IMR-90 (cell line): Measurements from ENCODE around the gene SV2C. TPM values are rescaled to one million over a fixed set of nuclear protein-coding genes. Genes with fewer than 3 reads are reported as not detected.

ENCODE experiments used
- ATAC-seq: fragments of 200-7000 bp; cut with Tn5 transposase; 2 replicates; pipeline ENCODE4 v1.9.1; 2020; ENCODE audit warnings: low read depth, mild to moderate bottlenecking, moderate library complexity
- BruUV-seq: library from RNA; stranded (reverse); fragments of 400-500 nt; replicated peaks from 2 replicates; lab custom pipeline; 2021; lab: Mats Ljungman, UMichigan
- CTCF ChIA-PET: fragments of 300-600 bp; formaldehyde crosslinking; extraction: SDS; loops from one replicate; lab custom pipeline; 2021; ENCODE audit warnings: antibody characterized with exemption; lab: Yijun Ruan, JAX
- POLR2A ChIA-PET: fragments of 300-600 bp; sonication (Branson Sonifier 250); formaldehyde crosslinking; loops from one replicate; lab custom pipeline; 2022; ENCODE audit warnings: antibody characterized with exemption; ENCODE audit not compliant: unreplicated experiment; lab: Charles Lee
- DNase-seq: peaks from one replicate; pipeline ENCODE4 v3.0.0; 2013
- H2AFZ ChIP-seq: replicated peaks from 2 replicates; pipeline ENCODE3; 2013; ENCODE audit warnings: low read length, mild to moderate bottlenecking; ENCODE audit not compliant: poor library complexity
- H2AK5ac ChIP-seq: 2 replicates; pipeline ENCODE4 v1.6.1; 2013; ENCODE audit warnings: low read depth, low read length, inconsistent platforms
- H2AK9ac ChIP-seq: replicated peaks from 2 replicates; pipeline ENCODE3; 2013; ENCODE audit warnings: mild to moderate bottlenecking, low read depth, low read length, moderate library complexity; ENCODE audit not compliant: poor library complexity
- H2BK120ac ChIP-seq: 2 replicates; pipeline ENCODE4 v1.6.1; 2013; ENCODE audit warnings: low read depth, low read length, inconsistent platforms
- H2BK15ac ChIP-seq: 3 replicates; pipeline ENCODE4 v1.6.1; 2013; ENCODE audit warnings: low read depth, low read length, inconsistent platforms
- H2BK20ac ChIP-seq: 2 replicates; pipeline ENCODE4 v1.6.1; 2013; ENCODE audit warnings: low read depth, mild to moderate bottlenecking, inconsistent platforms, low read length, moderate library complexity
- H2BK5ac ChIP-seq: 2 replicates; pipeline ENCODE4 v1.6.1; 2013; ENCODE audit warnings: mild to moderate bottlenecking, low read depth, low read length, inconsistent platforms; ENCODE audit not compliant: poor library complexity, severe bottlenecking
- H3K14ac ChIP-seq: replicated peaks from 2 replicates; pipeline ENCODE4 v1.6.1; 2013; ENCODE audit warnings: low read depth, low read length, inconsistent platforms
- H3K18ac ChIP-seq: 2 replicates; pipeline ENCODE4 v1.6.1; 2013; ENCODE audit warnings: low read depth, low read length, control low read depth
- H3K23ac ChIP-seq: 2 replicates; pipeline ENCODE4 v1.6.1; 2013; ENCODE audit warnings: low read depth, low read length, inconsistent platforms
- H3K27ac ChIP-seq: 2 replicates; pipeline ENCODE4 v1.5.1; 2013; ENCODE audit warnings: mild to moderate bottlenecking, control low read depth, low read length; ENCODE audit not compliant: insufficient read depth
- H3K27me3 ChIP-seq: 2 replicates; pipeline ENCODE4 v1.6.1; 2013; ENCODE audit warnings: low read length; ENCODE audit not compliant: control insufficient read depth, insufficient read depth
- H3K36me3 ChIP-seq: 2 replicates; pipeline ENCODE4 v1.6.1; 2013; ENCODE audit warnings: low read length, mixed read lengths; ENCODE audit not compliant: control insufficient read depth, insufficient read depth
- H3K4ac ChIP-seq: 2 replicates; pipeline ENCODE4 v1.6.1; 2013; ENCODE audit warnings: low read depth, low read length, inconsistent platforms
- H3K4me1 ChIP-seq: 2 replicates; pipeline ENCODE4 v1.6.1; 2013; ENCODE audit warnings: low read length, mixed read lengths; ENCODE audit not compliant: control insufficient read depth, insufficient read depth
- H3K4me2 ChIP-seq: 2 replicates; pipeline ENCODE4 v1.6.1; 2013; ENCODE audit warnings: low read depth, mild to moderate bottlenecking, control low read depth, low read length, moderate library complexity
- H3K4me3 ChIP-seq: 2 replicates; pipeline ENCODE4 v1.5.1; 2013; ENCODE audit warnings: low read depth, mild to moderate bottlenecking, control low read depth, low read length, moderate library complexity; ENCODE audit not compliant: insufficient read depth
- H3K56ac ChIP-seq: 2 replicates; pipeline ENCODE4 v1.6.1; 2013; ENCODE audit warnings: low read length, inconsistent platforms; ENCODE audit not compliant: insufficient read depth; ENCODE audit errors: extremely low read depth
- H3K79me1 ChIP-seq, 2 experiments: 2 replicates each; pipeline ENCODE4 v1.6.1; 2013; ENCODE audit warnings: low read length in 2 of 2, inconsistent platforms in 1 of 2, low read depth in 1 of 2
- H3K9ac ChIP-seq: 2 replicates; pipeline ENCODE4 v1.6.1; 2013; ENCODE audit warnings: low read depth, low read length, control low read depth
- H3K9me1 ChIP-seq: 2 replicates; pipeline ENCODE4 v1.6.1; 2013; ENCODE audit warnings: low read length, inconsistent platforms; ENCODE audit not compliant: insufficient read depth
- H3K9me3 ChIP-seq: 2 replicates; pipeline ENCODE4 v1.6.1; 2013; ENCODE audit warnings: low read length; ENCODE audit not compliant: control insufficient read depth, insufficient read depth
- H4K20me1 ChIP-seq: 2 replicates; pipeline ENCODE4 v1.6.1; 2013; ENCODE audit warnings: low read length, inconsistent platforms; ENCODE audit not compliant: insufficient read depth
- H4K5ac ChIP-seq: 2 replicates; pipeline ENCODE4 v1.6.1; 2013; ENCODE audit warnings: mild to moderate bottlenecking, low read depth, low read length, control low read depth
- H4K8ac ChIP-seq, 2 experiments: 2 replicates each; pipeline ENCODE4 v1.6.1; 2013; ENCODE audit warnings: low read depth in 2 of 2, low read length in 2 of 2, control low read depth in 1 of 2, inconsistent platforms in 1 of 2
- H4K91ac ChIP-seq: 2 replicates; pipeline ENCODE4 v1.6.1; 2013; ENCODE audit warnings: low read depth, low read length, inconsistent platforms; ENCODE audit not compliant: insufficient read depth
- BHLHE40 ChIP-seq: fragments of 150-350 bp; IDR thresholded peaks from 2 replicates; pipeline ENCODE4 v1.6.1; 2016; ENCODE audit warnings: mild to moderate bottlenecking, low read depth, low read length
- CEBPB ChIP-seq: IDR thresholded peaks from 2 replicates; pipeline ENCODE4 v1.6.1; 2012; ENCODE audit warnings: low read depth, low read length, improper control_type of control experiment
- CHD1 ChIP-seq: IDR thresholded peaks from 2 replicates; pipeline ENCODE4 v1.6.1; 2012; ENCODE audit warnings: low read depth, low read length, improper control_type of control experiment
- ELK1 ChIP-seq: fragments of 150-350 bp; IDR thresholded peaks from 2 replicates; pipeline ENCODE4 v1.6.1; 2016; ENCODE audit warnings: low read depth, mild to moderate bottlenecking, low read length, moderate library complexity, borderline replicate concordance
- FOS ChIP-seq: fragments of 150-350 bp; IDR thresholded peaks from 2 replicates; pipeline ENCODE4 v1.6.1; 2016; ENCODE audit warnings: low read depth, low read length
- MAFK ChIP-seq: IDR thresholded peaks from 2 replicates; pipeline ENCODE4 v1.6.1; 2012; ENCODE audit warnings: low read depth, low read length, improper control_type of control experiment
- MAZ ChIP-seq: IDR thresholded peaks from 2 replicates; pipeline ENCODE4 v1.6.1; 2012; ENCODE audit warnings: low read depth, mild to moderate bottlenecking, low read length, improper control_type of control experiment, moderate library complexity, borderline replicate concordance
- MXI1 ChIP-seq: IDR thresholded peaks from 2 replicates; pipeline ENCODE4 v1.6.1; 2012; ENCODE audit warnings: low read depth, mild to moderate bottlenecking, low read length, moderate library complexity, borderline replicate concordance
- NFE2L2 ChIP-seq: fragments of 150-350 bp; IDR thresholded peaks from 2 replicates; pipeline ENCODE4 v1.6.1; 2016; ENCODE audit warnings: low read depth, mild to moderate bottlenecking, low read length
- POLR2A ChIP-seq: IDR thresholded peaks from 2 replicates; pipeline ENCODE4 v1.6.1; 2012; ENCODE audit warnings: mild to moderate bottlenecking, low read depth, low read length
- RAD21 ChIP-seq: IDR thresholded peaks from 2 replicates; pipeline ENCODE4 v1.6.1; 2012; ENCODE audit warnings: low read length, improper control_type of control experiment
- RCOR1 ChIP-seq: IDR thresholded peaks from 2 replicates; pipeline ENCODE4 v1.6.1; 2012; ENCODE audit warnings: mild to moderate bottlenecking, low read length, improper control_type of control experiment; ENCODE audit not compliant: insufficient replicate concordance
- RFX5 ChIP-seq: IDR thresholded peaks from 2 replicates; pipeline ENCODE4 v1.8.0; 2012; ENCODE audit warnings: low read depth, mild to moderate bottlenecking, low read length, moderate library complexity
- SMC3 ChIP-seq: fragments of 150-350 bp; IDR thresholded peaks from 2 replicates; pipeline ENCODE4 v1.6.1; 2016; ENCODE audit warnings: low read depth, mild to moderate bottlenecking, antibody characterized with exemption, low read length, moderate library complexity
- WGBS, 2 experiments: methylation state at CpG; one replicate each; pipeline versions ENCODE4 v1.1.5 to v1.1.7; 2013; ENCODE audit warnings: missing lambda C conversion rate in 2 of 2; ENCODE audit not compliant: insufficient read length in 1 of 2; ENCODE audit errors: extremely low coverage in 2 of 2; 5-methylcytosine and 5-hydroxymethylcytosine counted together
- dilution Hi-C: fragments of 300-500 bp; cut with HindIII; formaldehyde crosslinking; loops from one replicate; pipeline ENCODE4 v1.14.3; 2018; ENCODE audit warnings: low sequenced_read_pairs; ENCODE audit not compliant: unreplicated experiment
- in situ Hi-C: fragments of 300-500 bp; cut with MboI; formaldehyde crosslinking; loops from 3 replicates; pipeline ENCODE4 v1.14.3; 2019; ENCODE audit warnings: low sequenced_read_pairs, inconsistent platforms, mixed read lengths
- intact Hi-C: fragments of 100-400 bp; cut with micrococcal nuclease; formaldehyde crosslinking; loops from 2 replicates; pipeline ENCODE4 v1.10.0; 2022
- polyA plus RNA-seq, 3 experiments: library from polyadenylated mRNA; depleted of rRNA; stranded (reverse); fragments of >200 nt; gene quantifications; 2 replicates each; pipeline ENCODE4 v1.2.3, GENCODE V29; 2012; ENCODE audit warnings: low replicate concordance in 1 of 3
- total RNA-seq: library from RNA; depleted of rRNA; stranded (reverse); fragments of >200 nt; gene quantifications from 2 replicates; pipeline ENCODE4 v1.2.3, GENCODE V29; 2012
- TF ChIP-seq, protein P1 (sequence below): fragments of 150-350 bp; IDR thresholded peaks from 2 replicates; pipeline ENCODE4 v1.6.1; 2017; ENCODE audit warnings: mild to moderate bottlenecking, antibody characterized with exemption, low read length, low read depth
- TF ChIP-seq, protein P2 (sequence below): conservative IDR thresholded peaks from 2 replicates; pipeline ENCODE4 v1.5.1; 2012; ENCODE audit warnings: mild to moderate bottlenecking, low read depth, low read length, improper control_type of control experiment

SV2C gene
- total and polyA plus RNA-seq, 2 of the 4 experiments (the other 2 are of a cell fraction) = not detected

GRCh38 chr5:76099286-76099702 lies 16.1 kb downstream of the SV2C start:
- ChIA-PET POLR2A (no interaction called here), CTCF (interaction anchor here (1.0 kb wide), 1 partner anchor 11 kb away, joined by 3 read pairs; no protein-coding TSS in a partner anchor)
- no peak for TF ChIP-seq MXI1
- TF ChIP-seq FOS = no peak
- TF ChIP-seq NFE2L2 = no peak
- no peak for TF ChIP-seq MAZ
- TF ChIP-seq, protein P1, sequence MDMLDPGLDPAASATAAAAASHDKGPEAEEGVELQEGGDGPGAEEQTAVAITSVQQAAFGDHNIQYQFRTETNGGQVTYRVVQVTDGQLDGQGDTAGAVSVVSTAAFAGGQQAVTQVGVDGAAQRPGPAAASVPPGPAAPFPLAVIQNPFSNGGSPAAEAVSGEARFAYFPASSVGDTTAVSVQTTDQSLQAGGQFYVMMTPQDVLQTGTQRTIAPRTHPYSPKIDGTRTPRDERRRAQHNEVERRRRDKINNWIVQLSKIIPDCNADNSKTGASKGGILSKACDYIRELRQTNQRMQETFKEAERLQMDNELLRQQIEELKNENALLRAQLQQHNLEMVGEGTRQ = no peak
- TF ChIP-seq BHLHE40 = no peak
- no peak for TF ChIP-seq SMC3
- TF ChIP-seq CHD1 = no peak
- TF ChIP-seq CEBPB = no peak
- TF ChIP-seq RCOR1 = no peak
- no peak for TF ChIP-seq POLR2A
- no peak for TF ChIP-seq RAD21
- TF ChIP-seq, protein P2, sequence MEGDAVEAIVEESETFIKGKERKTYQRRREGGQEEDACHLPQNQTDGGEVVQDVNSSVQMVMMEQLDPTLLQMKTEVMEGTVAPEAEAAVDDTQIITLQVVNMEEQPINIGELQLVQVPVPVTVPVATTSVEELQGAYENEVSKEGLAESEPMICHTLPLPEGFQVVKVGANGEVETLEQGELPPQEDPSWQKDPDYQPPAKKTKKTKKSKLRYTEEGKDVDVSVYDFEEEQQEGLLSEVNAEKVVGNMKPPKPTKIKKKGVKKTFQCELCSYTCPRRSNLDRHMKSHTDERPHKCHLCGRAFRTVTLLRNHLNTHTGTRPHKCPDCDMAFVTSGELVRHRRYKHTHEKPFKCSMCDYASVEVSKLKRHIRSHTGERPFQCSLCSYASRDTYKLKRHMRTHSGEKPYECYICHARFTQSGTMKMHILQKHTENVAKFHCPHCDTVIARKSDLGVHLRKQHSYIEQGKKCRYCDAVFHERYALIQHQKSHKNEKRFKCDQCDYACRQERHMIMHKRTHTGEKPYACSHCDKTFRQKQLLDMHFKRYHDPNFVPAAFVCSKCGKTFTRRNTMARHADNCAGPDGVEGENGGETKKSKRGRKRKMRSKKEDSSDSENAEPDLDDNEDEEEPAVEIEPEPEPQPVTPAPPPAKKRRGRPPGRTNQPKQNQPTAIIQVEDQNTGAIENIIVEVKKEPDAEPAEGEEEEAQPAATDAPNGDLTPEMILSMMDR = no peak
- no peak for TF ChIP-seq ELK1
- no peak for TF ChIP-seq MAFK
- TF ChIP-seq RFX5 = no peak
- no peak overlapping the region for H3K14ac ChIP-seq
- no peak overlapping the region for H3K27ac ChIP-seq
- no peak overlapping the region for H2AFZ ChIP-seq
- no peak overlapping the region for H4K5ac ChIP-seq
- H3K4me2 ChIP-seq = no peak overlapping the region
- dilution Hi-C loops = no loop called here
- no peaks in the 10 kb centered on the region for H3K79me1 ChIP-seq
- no peak overlapping the region for H2BK120ac ChIP-seq
- no peak overlapping the region for H3K23ac ChIP-seq
- no peak overlapping the region for H2BK20ac ChIP-seq
- no CpG with 5 or more reads among the region's 2 CpGs for WGBS, 2 experiments
- ATAC-seq (no peak), DNase-seq (no peak)
- H4K8ac ChIP-seq = no peak overlapping the region
- intact Hi-C loops = no loop called here
- no peaks in the 10 kb centered on the region for H3K36me3 ChIP-seq
- no peaks in the 10 kb centered on the region for H4K20me1 ChIP-seq
- no peak overlapping the region for H3K18ac ChIP-seq
- no peak overlapping the region for H4K91ac ChIP-seq
- H2AK9ac ChIP-seq = no peak overlapping the region
- H3K4ac ChIP-seq = no peak overlapping the region
- H2BK5ac ChIP-seq = no peak overlapping the region
- H3K9ac ChIP-seq = no peak overlapping the region
- no peak overlapping the region for H2BK15ac ChIP-seq
- BruUV-seq = no TSS peak
- H3K27me3 ChIP-seq = no peaks in the 10 kb centered on the region
- no peak overlapping the region for H3K56ac ChIP-seq
- H3K4me3 ChIP-seq = no peak overlapping the region
- in situ Hi-C loops = no loop called here
- H3K4me1 ChIP-seq = no peaks in the 10 kb centered on the region
- no peak overlapping the region for H2AK5ac ChIP-seq
- no peaks in the 10 kb centered on the region for H3K9me1 ChIP-seq
- H3K9me3 ChIP-seq = no peaks in the 10 kb centered on the region
